HG02610 (cell line): ENCODE data around the gene TMEM250.

ENCODE experiments used
- ATAC-seq: cut with Tn5 transposase; IDR thresholded peaks from one replicate; pipeline ENCODE4 v1.9.1; 2021; ENCODE audit warnings: mild to moderate bottlenecking, moderate library complexity; ENCODE audit not compliant: unreplicated experiment

Gene TMEM250

DNA sequence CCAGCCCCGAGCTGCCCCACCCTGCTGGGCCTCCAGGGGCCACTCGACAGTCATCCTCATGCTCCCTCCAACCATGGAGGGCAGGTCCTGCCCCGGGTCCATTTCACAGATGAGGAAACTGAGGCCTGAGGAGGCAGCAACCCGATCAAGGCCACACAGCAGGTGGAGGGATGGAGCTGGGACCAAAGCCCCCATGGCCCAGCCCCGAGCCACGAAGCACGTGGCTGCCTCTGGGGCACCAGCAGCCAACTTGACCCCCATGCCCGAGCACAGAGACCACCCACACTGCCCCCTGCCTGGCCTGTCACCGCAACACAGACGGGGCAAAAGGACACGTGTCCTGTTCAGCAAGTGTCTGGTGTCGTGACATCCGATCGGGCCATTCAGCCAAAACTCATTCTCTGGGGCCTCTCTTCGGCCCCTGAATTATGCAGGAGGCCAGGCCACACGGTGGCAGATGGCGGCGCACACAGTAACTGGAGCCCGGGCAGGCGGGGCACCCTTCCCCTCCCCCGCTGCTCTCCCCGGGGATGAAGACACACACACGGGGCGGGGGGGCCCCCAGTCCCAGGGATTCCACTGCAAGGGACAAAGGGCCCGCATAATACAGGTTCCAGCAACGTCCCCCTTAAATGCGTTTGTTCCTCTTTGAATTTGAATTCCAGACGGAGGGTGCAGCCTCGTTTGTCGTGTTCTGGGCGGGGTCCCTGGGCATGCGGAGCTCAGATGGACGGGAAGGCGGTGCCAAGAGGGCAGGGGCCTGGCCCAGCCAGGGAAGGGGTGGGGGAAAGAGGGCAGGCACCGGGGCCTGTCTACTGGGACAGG, 29.4 kb upstream of the TMEM250 start:
- ATAC-seq, result no peak

DNA sequence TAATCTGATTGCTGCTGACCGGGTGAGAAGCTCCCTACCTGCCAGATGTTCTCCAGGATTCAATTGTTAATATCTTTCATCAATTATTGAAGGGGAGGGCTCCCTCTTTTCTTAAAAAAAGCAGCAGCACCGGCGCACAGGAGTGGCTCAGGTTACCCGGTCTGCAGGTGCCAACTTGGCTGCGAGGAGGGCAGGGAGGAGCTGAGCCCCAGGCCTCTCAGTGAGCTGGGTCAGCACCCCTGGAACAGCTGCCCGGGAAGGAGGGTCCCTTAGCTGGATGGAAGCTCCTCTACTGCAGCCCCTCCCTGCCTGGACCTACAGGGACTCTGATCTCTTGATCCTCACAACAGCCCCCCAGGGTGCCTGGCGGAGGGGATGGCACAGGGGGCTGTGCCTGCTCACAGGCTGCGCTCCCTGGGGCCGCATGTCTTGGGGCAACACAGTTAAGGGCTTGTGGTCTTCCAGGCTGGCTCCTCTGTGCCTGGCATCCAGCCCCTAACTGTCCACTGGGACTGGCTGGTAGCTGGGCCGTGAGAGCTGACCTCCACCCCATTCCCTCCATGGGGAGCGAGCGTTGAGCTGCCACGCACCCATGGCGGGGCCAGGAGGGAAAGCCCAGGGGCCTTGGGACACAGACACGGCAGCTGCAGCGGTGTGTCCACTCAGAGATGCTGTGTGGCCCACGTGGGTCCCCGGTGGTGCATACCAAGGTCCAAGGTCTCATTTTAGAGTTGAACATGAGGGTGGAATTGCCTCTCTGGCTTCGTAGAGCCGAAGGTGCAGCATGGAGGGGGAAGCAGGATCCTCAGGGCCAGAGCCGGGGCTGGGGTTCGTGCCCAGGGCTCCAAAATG, 28.6 kb upstream of the TMEM250 start:
- ATAC-seq, result no peak

DNA sequence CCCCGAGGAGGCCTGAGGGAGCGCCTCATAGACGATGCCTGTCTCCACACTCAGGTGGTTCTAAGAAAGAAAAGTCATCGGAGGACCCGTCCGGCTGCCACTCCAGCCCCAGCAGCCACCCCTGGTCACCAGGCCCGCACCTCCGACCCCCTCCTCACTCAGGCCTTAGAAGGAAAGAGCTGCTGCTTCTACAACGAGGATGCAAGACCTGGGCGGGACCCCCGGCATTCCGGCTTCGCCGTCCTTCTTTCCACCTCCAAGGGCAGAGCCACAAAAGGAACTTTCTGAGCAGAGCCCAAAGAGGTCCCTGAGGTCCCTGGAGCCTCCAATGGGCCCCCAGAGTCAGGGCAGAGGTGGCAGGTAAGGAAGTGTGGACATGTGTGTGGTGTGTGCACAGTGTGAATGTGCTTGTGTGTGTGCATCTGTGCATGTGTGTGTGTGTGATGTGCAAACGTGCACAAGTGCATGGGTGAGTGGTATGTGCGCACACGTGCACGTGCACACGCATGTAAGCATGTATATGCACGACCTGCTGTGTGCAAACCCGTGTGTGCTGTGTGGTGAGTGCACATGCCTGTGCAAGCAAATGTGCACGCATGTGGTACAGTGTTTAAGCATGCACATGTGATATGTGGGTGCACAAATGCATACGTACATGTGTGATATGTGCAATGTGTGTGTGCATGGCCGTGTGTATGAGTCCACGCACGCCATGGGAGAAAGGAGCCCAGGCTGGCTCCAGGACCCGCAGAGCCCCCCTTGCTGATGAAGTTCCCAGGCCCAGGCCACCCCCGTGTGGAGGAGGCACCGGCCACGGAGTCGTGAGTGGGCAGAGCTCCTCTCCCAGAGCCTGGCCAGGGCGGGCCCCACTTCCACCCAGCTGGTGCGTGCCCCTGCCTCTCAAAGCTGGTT, 27.7 kb upstream of the TMEM250 start:
- no peak for ATAC-seq

DNA sequence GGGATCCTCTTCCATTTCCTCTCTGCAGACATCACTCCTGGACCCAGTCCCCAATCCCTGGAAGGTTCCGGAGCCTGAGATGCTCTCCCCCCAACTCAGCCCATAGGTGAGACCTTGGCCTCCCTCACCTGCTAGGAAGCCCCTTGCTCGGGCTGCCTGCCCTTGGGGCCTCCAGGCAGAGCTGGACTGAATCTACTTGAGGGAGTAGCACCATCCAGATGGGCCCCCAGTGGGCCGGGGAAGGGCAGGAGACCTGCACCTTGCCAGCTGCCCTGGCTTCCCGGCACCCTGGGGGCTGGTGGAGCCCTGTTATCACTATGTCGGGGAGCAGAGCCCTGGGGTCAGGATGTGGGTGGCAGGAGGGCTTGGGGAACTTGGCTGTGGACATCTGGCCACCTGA, 26.9 kb upstream of the TMEM250 start:
- no peak for ATAC-seq

DNA sequence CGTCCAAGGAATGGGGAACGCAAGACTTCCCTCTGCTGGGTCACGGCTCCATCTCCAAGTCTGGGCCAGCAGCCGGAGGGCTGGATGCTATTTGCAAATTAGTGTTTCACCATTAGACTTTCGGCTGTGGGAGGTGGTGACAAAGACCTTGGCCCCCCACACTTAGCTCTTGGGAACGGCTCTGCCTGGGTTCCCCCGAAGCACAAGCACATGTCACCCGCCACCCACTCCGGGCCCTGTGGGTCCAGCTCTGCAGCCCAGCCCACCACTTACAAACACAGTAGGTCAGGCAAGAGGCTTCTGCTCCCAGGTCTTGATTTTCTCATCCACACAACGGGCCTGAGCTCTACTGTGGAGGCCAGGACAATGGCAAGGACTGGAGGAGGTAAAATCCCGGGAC, 25.8 kb upstream of the TMEM250 start:
- ATAC-seq, result no peak

DNA sequence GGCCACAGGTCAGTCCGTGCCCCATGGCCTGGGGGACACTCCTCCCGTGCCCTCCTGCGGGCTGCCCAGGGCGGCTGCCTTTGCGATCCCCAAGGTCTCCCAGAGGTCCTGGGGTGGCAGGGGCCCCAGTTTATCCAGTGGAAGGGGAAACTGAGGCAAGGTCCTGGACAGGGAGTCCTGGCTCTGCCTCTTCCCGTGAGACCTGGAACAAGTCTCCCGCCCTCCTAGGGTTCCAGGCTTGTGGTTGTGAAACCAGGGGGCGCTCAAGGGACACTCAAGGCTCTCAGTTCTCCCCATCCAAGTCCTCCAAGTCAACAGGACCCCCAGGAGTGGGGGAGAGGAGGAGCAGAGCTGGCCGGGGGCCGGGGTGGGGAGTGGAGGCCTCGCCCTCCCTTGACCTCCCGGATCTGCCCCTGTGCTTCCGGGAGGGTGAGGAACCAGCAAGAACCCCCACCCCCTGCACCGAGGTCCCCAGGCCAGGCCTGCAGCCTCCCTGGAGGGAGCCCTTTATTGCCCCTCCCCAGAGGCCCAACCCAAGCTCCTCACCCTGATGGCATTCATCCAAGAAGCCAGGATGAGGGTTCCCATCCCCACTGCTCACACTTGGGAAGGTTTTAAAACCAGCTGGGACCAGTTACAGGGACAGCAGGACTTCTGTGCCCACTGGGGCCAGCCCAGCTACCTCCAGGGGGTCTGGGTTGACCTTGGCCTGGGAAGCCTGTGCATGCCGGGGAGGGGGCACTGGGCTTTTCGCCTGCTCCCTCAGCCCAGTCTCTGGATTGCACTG, 24.7 kb upstream of the TMEM250 start:
- no peak for ATAC-seq

DNA sequence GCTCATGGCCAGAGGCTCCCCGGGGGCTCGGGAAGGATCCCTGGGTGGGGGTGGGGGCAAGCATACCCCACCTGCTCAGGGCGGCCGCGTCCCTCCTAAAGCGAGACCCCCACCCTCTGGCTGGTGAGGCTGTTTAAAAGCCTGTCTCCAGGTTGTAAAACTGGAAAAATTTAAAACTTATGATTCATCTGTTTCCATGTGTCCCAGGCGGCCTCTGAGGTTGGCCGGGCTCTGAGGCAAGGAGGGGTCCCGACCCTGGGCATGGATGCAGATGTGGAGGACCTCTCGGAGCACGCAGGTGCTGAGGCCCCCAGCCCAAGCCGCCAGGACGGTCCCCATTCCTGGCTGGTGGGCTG, 24.2 kb upstream of the TMEM250 start:
- no peak for ATAC-seq

DNA sequence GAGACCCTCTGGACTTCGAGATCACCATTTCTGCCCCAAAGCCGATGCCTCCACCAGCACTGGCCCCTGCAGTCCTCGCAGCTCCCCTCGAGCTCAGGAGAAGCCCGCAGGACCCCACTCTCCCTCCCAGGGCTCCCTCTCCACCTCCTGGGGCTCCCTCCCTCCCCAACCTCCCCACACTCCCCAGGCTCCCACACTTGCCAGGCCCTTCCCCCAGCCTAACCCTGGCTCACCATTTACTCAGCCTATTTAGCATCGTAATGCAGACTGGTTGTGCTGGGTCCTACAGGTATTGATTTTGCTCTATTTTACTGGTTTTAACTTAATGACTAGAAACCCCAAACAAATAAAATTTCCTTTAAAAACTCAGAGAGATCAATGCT, 23.7 kb upstream of the TMEM250 start:
- no peak for ATAC-seq

DNA sequence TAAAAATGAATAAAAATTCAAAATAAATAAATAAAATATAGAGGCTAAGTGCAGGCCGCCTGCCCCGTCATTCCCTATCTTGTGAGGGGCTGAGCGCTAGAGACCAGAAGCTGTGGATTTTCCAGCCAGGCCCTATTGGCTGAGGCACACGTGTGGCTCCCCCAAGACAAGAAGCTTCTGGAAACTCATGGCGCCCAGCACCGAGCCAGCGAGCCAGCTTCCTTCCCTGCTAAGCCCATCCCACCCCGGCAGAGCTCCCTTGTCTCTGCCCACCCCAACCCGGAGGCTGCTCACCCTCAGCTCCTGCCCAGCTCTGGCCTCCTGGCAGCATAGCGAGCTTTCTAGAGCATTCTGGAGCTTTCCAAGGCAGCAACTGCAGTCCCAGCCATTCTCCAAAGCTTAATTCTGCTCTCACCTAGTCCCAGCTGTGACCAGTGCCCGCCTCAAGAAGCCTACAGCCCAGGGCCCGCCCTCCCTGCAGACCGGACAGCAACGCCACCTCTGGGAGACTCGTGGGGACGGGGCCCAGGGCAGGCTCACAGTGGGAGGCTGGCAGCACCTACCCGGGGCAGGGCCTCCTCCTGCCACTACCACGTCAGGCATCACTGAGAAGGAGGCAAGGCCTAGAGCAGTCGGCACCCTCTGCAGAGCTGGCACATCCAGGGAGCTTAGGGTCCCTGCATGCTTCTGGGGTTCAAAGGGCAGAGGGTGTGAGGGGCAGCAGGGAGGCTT, 23.2 kb upstream of the TMEM250 start:
- no peak for ATAC-seq

DNA sequence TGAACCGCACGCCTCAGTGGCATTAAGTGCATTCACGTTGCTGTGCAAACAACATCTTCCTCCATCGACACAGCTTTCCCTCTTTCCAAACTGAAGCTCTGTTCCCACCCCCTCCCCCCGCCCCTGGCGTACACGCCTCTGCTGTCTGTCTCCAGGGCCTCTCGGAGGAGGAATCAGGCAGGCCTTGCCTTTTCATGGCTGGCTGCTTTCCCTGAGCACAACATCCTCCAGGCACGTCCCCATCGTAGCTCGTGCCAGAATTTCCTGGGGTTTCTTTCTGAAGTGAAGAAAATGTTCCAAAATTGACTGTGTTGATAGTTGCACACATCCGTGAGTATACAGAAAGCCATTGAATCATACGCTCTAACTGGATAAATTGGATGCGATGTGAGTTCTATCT, 22.3 kb upstream of the TMEM250 start:
- ATAC-seq, result no peak

DNA sequence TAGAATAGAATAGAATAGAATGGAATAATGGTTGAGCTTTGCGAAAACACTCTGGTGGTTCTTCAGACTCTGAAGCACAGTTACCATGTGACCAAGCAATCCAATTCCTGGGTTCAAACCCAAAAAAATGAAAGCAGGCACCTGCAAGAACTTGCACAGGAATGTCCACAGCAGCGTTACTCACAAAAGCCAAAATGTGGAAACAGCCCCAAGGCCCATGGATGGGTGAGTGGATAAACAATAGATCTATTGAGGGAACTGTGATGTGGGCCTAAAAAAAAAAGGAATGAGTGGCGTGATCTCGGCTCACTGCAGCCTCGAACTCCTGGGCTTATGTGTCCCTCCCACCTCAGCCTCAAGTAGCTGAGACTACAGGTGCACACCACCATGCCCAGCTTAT, 21.4 kb upstream of the TMEM250 start:
- no peak for ATAC-seq

DNA sequence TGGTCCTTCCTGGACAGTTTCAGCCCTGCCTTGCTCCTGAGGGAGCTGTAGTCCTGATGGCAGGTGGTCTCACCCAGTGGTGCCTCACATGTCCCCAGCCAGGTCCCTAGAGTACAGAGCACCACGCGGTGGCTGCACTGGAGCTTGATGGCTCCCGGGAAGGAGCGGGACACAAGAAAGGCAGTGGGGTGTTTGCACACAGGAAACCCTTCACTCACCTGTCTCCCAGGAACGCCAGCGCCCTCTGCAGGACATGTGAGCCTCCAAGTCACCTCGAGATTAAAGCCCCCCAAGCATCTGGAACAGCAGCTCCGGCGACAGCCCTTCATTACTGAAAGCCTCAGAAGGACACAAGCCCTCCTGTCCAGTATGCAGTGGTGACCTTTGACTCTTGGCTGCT, 19.9 kb upstream of the TMEM250 start:
- no peak for ATAC-seq

DNA sequence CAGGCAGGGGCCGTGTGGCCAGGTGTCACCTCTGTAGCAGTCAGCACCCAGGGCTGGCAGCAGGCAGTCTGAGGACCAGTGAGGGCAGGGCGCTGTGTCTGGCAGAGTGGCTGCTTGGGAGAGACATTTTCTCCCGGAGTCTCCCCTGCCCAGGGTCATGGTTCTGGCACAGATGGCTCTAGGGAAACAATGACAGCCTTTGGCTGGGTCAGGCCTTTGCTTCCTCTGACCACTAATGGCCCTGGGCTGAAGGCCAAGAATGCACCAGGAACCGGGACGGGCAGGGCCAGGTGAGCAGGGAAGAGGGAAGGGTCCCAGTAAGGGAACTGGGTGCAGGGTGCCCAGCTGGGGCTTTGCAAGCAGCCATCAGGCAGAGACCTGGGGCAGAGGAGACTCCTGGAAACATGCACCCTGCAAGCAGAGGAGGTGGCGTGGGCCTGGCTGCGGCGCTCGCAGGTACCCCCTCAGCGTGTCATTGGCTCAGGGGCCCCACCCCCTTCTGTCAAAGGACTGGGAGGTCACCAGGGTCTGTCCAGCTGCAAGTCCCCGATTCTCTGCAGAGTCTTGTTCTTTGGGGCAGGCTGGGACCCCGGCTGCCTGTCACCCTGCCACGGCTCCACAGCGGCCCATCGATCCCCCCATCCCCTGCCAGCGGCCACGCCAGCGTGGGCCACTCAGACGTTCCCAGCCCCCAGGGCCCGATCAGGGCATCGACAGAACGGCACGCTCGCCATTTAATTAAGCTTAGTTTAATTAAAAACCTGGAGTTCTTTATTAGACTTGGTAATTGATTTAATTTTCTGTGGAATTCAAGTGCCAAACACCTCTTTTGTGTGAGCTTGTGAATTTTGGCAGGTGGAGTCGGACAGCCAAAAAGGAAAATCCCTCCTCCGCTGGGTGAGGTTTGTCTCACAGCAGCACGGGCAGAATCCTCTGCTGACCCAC, 18.9 kb upstream of the TMEM250 start:
- ATAC-seq, result no peak

DNA sequence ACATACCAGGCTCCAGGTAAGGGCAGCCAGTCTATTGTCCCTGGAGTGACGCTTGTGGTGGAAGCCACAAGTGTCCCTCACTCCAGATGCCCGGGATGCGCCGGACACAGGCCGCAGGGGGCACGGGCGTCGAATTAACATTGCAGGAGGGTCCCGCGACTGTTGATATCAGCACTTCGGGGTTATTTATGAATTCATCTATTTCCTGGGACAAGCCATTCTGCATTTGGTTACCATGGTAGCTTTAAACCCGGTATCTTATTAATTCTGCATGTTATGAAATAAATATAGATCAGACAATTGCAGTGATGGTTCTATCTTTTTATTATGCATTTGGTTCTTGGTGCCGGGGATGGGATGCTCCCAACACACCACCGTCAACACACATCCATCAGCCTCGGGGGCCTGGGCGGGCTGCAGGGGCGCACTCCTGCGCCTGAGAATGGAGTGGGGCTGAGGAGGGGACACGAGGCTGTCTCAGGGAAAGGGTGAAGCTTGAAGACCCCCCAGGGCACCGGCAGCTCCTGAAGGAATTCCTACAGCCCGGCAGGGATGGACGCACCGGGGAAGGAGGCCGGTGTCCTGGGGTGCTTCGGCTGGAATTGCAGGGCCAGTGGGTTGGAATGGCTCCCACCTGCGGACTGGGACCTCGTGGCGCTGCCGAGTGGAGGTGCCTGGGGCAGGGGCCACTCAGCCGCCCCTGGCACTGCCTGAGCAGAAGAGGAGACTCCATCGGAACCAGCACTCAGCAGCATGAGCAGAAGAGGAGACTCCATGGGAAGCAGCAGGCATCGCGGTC, 17.7 kb upstream of the TMEM250 start:
- no peak for ATAC-seq

DNA sequence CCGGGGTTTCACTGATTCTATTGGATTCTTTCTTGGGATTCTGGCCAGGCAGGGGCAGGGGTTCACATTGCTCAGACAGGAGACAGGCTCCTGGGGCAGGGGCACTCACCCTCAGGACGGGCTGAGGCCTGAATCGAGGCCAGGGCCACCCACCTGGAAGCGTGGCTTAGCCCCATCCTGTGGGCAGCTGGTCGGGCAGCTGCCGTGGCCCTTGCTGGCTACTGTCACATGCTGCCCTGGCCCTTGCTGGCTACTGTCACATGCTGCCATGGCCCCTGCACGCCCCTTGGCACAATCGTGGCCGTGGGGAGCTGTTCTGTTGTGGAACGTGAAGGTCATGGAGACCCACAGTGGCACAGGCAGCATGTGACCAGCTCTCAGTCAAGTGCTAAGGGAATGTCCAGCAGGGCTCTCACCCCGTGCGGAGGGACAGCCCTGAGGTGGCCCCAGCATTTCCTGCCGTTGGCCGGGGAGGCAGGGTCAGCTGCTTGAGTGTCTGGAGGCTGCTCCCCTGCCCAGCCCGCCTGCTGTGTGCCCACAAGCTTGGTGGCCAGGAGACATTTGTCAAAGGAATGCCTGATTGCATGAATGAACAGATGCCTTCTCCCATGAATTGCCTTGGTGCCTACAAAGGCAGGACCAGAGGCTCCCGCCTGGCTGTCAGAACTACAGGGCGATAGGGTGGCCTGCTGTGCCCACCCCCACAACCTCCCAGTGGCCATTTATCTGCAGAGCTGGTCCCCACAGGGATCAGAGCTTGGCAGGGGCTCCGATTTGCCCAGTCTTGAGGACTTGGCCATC, 16.9 kb upstream of the TMEM250 start:
- no peak for ATAC-seq

DNA sequence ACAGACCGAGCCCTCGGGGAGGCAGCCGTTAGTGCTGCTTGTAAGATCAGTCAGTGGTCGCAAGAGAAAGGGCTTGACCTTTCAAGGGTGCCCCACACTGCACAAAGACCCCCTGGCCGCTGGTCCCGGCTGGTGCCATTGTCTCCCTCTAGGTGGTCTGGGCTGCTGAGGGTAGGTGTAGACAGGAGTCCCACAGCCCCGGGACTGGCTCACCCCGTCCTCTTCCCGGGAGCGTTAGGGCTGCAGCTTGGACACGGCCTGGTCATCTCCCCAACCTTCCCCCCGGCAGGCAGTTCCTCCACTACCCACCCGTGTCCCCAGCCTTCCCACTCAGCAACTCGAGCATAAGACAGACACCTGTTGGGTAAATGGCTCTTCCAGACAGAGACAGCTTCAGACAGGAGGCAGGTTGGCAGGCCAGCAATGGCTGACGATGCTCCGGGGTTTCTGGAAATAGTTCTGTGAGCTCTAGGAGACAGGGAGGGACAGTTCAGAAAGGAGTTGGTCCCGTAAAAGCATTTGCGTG, 15.3 kb upstream of the TMEM250 start:
- no peak for ATAC-seq
